ENCODE data around the gene MEOX1.

The MEOX1 gene

DNA sequence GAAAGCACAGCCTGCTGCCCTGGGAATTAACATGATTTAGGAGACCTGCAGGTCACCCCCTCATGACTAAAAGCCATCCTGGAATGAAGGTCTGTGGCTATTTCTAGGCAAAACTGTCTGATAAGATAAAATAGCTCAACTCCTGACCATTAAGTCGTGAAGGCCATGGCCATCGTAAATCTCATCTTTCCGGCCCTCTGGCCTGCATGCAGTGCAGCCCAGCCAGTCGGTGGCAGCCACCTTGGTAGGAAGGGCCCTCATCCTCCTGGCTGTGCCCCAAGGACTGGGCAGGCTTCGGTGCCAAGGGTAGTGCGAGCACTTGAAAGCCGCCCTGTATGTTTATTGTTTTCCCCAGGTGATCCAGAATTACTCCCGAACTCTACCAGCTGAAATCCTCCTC lies 18.2 kb upstream of the MEOX1 start:
- no peak for FAIRE-seq

DNA sequence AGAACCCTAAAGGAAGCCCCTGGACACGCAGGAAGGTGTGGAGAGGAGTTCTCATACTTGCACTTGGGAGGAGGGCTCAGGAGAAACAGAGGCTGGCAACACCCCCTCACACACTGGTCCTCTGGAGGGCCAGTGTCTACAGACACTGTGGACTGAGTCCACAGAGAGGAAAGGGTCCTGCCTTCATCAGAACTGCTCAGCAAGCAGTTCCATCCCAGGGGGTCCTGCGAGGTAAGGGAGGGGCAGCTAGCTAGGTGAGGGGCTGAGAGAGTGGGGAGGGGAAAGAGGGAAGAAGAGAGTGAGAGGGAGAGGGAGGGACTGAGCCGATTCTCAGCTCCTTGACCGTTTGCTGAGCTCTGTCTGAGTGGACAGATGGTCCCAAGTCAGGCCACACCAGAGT lies 17.7 kb upstream of the MEOX1 start:
- no peak for FAIRE-seq

DNA sequence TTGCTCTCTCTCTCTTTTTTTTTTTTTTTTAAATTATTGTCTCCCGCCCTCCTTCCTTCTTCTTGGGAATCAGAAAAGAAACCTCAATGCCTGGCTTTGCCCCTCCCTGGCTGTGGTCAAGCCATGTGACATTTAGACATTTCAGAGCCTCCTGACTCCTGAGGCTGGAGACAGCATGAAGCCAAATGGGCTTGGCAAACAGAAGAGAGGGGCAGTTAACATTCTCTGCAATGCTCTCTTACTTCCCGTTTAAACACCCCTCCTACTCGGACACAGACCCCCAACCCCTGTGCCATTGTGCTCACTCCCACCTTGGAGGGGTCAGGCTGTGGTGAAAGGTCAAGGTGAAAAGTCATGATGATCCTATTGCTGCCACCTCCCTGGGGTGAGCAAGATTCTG lies 14.7 kb upstream of the MEOX1 start:
- no peak for FAIRE-seq

DNA sequence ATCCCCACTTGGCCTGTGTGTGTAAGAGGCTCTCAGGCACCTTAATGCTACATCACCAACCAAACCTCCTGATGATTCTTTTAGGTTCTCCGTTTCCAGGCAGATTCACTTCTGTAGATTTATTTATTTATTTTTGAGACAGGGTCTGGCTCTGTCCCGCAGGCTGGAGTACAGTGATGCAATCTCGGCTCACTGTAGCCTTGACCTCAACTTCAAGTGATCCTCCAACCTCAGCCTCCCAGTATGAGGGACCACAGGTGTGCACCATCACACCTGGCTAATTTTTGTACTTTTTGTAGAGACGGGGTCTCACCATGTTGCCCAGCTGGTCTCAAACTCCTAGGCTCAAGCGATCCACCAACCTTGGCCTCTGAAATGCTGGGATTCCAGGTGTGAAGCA lies 12.7 kb upstream of the MEOX1 start:
- FAIRE-seq: no peak

DNA sequence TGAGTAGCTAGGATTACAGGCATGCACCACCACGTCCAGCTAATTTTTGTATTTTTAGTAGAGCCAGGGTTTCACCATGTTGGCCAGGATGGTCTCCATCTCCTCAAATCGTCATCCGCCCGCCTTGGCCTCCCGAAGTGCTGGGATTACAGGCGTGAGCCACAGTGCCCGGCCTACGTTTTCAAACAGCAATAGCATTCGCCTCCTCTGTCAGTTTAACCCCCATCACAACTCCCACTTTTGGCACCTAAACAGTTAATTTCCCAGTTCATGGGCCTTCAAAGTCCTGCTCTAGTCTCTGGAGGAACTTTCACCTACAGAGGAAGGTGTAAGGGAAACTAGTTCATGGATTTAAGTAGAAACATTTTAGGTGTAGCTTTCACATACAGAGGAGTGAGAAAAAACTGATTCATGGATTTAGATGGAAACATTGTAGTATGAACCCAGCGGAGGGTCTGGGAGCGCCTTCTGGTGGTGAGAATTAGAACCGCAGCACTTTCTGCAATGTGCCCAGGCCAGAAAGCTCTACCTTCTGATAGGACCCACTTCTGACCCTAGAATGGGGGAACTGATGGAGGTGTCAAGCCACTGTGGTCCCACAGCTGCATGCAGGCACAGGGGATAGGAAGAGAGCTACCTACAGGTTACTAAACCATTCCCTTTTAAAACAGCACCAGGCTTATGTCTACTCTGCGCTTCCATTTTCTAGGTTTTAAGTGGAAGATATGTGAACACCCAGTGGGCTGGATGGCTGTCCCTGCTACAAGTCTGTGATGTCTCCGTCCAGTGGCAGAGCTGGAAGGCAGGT lies 12.0 kb upstream of the MEOX1 start:
- peak; percentile 4 for FAIRE-seq

DNA sequence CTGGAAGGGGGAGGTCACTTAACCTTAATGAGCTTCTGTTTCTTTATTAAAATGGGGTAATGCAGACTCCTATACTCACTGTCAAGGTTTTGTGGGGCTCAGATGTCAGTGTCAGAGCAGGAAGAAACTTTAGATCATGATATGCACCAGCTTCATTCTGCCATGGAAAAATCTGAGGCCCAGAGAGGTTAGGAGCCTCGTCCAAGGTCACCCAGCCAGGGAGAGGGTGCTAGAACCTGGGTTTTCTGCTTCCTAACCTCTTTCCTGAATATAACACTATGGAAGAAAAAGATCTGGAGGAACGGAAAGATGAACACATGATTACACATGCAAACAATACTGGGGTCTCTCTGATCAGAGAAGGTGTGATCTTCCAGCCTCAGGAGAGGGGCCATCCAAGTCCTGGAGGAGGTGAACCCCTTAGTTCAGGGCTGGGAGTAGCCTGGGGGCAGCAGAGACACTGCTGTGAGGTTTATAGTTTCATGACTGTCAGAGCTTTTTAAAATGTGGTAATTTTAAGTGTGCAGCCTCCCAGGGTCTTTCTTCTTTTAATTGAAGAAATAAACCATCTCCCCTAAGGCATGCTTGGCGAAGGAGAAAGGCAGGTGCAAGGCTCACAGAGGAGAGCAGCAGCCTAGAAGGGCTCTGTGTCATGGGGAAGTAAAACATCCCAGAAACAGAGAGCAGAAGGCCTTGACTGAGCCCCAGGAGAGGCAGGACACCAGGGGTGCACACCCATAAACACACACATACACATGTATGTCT lies 10.2 kb upstream of the MEOX1 start:
- FAIRE-seq: no peak

DNA sequence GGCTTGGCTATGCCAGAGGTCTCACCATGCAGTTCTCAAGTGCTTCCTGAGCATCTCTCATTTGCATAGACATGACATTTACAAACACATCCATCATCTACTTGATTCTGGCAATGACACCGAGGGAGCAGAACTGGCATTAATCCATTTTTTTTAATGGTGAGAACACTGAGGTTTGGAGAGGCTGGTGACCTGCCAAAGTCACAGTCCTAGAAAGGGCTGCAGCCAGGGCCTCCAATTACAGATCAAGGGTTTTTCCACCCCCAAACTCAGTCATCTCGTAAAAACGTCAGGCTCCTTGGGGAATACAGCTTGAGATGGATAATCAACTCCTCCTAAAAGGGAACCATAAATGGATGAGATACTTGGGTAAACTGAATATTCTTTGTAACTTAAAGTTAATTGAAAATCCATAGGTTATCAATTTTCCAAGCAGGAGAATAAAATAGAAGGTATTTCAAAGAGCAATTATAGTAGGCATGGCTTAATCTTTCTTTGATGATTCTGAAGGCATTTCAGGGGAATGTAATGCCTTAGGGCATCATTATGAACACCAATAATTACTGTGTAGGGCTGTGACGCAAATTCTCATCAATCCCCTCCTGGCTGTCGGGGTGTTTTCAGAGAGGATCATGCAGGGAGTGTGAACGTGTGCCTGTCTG lies 9.4 kb upstream of the MEOX1 start:
- FAIRE-seq: no peak

DNA sequence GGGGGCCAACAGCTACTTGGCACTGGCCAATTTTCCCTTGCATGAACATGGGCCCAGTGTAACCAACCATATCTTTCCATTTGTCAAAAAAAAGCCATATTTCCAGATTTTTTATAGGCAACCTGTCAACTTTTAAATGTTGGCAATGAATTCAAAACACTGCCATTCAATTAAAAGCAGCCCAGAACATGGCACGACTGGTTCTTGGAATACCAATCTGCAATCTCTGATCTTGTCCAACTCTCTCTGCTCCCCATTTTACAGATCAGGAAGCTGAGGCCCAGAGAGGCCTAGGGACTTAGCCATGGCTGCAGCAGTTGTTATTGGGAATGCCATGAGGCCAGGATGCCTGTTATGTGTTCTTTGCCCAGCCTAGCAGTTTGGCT lies 8.9 kb upstream of the MEOX1 start:
- no peak for FAIRE-seq

DNA sequence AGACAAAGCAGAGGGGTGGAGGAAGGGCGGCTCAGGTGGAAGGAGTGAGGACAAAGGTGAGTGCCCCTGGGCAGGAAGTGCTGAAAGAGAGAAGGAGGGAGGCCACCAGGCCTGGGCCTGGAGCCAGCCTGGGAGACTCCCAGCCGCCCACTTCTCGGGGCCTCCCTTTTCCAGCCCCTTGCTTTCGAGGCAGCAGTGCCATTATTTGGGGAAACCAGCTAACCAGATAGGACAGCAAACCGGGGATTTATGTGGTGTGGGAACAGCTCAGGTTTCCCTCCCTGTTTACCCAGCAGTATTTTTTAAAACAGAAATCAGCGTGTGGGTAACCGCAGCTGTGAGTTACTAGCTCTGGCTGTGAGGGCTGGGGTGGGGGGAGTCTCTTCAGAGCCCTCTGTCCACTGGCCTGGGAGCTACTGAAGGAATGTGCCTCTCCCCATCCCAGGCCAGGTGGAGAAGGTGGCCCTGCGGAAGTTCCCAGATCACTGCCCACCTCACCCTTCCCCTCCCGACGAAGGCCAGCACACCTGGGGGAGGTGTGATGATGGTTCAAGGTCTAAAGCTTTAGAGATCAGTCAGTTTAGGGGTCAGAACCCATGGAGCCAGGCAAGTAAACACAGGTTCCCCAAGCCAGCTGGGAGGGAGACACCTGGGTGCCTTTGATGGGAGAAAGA lies 8.4 kb upstream of the MEOX1 start:
- no peak for FAIRE-seq

DNA sequence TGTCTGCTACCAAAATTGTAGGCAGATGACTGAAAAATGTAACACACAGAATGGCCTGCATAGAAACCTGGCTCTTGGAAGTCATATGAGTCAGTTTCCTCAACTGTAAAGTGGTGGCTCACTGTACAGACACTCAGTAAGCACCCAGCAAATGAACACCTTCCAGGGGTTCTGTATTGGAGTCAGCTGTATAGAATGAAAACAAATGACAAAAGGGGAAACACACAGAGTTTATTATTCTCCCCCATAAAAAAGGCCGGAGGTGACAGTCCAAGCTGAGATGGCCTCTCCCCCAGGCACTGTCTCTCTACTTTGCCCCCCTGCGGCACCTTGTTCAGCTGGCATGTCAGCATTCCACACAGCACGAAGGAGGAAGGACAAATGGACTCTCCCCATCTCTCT lies 6.2 kb upstream of the MEOX1 start:
- FAIRE-seq: no peak

DNA sequence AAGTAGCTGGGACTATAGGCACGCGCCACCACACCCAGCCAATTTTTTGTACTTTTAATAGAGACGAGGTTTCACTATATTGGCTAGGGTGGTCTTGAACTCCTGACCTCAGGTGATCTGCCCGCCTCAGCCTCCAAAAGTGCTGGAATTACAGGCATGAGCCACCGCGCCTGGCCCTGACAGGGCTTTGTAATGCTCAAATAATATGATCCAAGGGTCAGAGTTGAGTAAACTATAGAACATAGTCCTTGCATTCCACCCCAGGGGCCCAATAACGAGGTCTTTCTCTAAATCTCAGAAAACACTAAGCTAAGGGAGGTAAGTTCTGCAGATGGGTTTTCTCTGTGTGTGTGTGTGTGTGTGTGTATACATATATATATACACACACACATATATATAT lies 5.8 kb upstream of the MEOX1 start:
- no peak for FAIRE-seq

DNA sequence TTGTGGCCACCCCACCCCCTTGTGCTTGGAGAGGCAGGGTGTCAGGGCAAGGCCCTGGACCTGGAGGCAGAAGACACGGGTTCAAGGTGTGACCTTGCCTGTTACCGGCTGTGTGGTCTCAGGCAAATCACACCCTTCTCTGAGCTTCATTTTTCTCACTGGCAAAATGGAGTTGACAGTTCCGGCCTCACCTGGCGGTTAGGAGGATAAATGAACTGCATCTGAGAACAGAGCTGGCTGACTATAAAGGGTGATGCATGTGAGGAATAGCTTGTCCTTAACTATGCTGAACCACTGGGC lies 4.2 kb upstream of the MEOX1 start:
- no peak for FAIRE-seq

DNA sequence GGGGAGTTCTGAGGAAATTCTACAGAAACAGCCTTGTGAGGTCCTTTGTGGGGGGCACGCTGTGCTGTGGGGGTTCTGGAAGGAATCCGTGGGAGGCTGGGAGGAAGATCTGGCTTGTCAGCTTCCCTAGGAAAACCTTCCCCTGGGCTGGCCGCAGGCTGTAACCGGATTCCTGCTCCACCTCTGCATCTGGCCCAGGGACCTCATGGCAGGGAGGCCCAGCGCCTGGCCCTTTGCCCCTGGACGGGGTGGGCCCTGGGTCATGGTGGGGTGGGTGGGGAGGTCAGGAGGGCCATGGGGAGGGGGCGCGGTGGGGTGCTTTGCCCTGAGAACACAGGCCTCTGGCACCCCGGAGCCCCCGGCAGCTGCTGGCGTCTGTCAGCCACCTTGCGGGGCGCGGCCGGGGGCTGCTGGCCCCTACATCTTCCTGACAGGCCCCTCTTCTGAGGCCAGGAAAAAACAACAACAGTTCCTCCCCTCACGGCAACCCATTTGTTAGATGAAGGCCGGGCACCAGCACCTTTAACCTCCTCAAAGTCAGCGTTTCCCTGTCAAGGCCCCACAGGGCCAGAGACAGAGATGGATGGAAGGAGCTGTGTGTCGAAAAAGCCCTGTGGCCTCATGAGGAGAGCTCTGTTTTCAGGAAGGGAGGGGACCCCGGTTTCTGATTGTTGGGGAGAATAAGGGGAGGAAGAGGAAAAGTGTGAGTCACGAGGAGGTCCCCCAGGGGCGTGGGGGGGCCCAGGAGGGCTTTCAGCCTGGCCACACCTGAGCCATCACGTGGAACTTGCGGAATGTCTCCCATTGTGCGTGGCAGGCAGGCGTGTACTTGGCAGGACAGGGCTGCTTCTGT lies 3.6 kb upstream of the MEOX1 start:
- no peak for FAIRE-seq

DNA sequence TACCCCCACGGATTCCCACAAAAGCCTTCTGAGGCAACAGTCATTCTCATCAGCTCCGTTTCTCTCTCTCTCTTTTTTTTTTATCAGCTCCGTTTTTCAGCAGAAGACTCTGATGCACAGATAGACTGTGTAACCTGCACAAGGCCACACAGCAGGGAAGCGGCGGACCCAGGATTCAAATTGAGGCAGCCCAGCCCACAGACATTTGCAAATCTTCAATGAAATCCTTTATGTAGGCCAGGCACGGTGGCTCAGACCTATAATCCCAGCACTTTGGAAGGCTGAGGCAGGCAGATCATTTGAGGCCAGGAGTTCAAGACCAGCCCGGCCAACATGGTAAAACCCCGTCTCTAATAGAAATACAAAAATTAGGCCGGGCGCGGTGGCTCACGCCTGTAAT lies 2.4 kb upstream of the MEOX1 start:
- FAIRE-seq: no peak

DNA sequence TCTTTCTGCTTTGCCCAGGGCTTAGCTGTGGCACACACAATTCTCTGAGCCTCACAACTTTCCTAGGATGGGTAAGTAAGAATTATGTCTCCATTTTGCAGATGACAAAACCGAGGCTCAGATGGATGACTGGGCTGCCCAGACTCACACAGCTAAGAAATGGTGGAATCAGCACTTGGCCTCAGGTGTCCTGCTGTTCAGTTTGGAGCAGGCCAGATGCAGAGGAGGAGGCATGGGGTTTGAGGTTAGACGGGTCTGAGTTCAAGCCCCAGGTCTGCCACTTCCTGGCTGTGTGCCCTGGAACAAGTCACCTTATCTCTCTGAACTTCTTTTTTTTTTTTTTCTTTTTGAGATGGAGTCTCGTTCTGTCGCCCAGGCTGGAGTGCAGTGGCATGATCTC lies 1.7 kb upstream of the MEOX1 start:
- FAIRE-seq: no peak

DNA sequence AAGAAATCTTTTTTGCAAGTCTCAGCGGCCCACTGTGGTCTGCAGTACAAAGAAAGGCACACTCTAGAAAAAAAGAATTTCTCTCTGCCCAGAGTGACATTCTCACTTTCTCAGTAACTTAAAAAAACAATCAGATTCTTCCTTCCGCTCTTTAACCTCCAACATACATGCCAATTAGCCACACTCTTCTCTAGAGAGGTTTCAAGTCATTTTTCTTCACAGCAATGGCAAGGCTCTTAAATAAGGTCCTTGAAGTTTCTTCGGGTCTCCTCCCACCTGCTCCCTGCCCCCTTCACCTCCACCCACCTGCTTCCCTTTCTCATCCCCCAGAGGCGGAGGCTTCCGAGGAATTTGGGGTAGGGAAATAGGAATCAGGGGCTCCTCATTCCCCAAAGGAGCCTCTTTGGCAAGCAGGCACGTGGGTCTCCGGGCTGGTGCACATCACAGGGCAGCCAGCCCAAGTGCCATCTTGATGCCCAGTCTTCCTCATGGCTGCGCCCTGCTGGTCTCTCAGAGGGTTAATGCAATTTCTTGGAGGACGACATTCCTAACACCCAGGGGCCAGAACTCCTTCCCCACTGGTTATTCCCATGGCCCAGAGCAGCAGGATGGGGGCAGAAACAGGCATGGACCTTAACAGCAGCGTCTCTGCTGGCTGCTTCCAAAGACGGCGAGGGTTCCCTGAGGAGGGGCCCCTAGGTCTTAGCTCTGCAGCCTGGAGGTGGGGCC lies 855 bp upstream of the MEOX1 start:
- FAIRE-seq: no peak

DNA sequence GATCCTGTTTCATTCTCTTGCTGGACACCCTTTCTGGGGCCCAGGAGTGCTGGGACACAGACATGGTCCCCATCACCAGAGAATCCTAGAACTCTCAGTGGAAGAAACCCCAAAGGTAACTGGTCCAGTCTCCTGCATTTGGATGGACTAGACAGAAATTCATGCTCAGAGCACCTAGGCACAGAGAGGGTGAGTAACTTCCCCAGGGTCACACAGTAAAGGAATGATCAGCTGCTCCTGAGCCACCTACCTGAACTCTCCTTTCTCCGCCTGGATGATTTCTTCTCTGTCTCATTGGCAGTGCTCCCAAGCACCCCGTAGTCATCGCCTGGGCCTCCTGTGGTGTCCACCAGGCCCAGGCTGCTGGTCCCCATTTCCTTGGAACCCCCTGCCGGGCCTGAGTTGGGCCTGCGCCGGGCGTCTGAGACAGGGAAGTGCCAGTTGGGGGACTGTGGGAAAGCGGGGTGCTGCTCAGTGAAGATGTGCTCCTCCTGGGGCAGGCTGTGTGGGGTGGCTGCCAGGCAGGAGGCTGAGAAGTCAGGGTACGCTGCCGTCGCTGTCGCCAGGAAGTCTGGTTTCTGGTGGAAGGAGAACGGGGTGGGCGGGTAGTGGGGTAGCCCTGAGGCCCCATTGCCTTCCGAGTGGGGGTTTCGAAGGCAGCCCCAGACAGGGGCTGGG lies 767 bp downstream of the MEOX1 start:
- FAIRE-seq: no peak

DNA sequence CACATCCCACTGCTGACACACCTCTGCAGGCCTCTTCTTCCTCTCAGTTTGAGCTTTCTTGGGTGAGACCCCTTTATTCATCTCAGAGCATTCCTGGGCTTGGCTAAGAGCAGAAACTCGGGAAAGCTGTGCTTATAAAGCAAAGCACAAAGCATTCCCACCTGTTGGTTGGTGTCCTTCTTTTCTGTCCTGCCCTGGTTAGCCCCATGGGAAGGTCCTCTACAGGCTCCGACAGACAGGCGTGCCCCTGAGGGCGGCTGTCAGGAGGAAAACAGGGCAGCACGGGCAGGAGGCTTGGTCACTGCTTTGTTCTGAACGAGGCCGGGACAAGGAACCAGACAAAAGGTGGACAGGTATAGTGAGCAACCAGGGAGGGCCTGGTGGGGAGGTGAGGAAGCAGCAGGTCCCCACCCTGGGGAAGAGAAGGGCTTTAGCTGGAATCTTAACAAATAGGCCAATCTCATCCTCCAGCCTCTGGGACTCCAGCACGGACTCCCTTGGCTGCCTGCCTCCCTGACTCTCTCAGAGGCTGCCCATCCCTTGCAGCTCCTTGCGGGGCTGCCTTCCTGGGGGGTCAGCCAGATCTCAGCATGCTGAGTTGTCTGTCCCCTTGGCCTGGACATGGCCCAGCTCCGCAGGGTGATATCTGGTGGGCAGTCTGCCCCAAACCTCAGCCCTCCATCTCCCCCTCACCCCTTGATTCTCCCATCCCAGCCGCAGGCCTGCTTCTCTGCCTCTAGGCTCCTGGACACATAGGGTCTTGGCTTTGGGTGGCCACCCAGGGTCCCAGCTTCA lies 1.7 kb downstream of the MEOX1 start:
- no peak for FAIRE-seq

DNA sequence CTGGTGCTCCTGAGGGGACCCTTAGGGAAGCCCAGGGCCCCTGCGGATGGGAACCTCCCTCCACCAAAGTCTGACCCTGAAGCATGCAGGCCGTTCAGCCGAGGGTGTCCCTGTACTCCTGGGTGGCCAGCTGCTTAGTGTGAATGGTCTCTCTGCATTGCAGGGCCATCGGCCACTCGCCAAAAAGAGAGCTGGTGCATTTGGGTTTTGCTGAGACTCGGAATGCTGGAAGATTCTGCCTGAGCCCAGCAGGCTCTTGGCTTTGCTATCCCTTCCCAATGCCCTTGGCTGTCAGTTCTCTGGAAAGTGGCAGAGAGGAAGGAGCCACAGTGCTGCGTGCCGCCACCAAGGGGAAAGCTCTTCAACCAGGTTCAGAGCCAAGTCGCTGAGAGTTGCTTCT lies 2.8 kb downstream of the MEOX1 start:
- no peak for FAIRE-seq

DNA sequence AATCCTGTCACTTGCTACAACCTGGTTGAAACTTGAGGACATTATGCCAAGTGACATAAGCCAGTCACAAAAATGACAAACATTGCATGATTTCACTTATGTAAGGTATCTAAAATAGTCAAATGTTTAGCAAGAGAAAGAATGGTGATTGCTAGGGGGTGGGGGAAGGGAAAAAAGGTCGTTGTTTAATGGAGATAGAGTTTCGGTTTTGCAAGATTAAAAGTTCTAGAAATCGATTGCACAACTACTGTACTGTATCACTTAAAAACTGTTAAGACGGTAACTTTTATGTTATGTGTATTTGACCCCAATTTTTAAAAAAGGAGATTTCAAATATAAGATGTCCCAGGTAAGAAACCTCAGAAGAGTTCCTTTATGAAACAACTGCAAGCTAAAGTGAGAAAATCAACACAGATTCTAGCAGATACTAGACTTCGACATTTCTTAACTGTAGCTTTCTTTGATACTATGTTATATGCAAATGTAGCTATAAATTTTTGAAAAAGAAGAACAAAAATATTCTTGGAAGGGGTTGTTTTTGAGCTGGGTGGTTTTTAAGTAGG lies 5.9 kb downstream of the MEOX1 start:
- FAIRE-seq: no peak

Data from endometrium (tissue), 2 donors.